T-helper 17 cell (primary cell): Measurements from ENCODE around the gene CORO2B. TPM values are rescaled to one million over a fixed set of nuclear protein-coding genes. Genes with fewer than 3 reads are reported as not detected.

ENCODE experiments used
- ATAC-seq: fragments of 150-1000 bp; cut with Tn5 transposase; 2 replicates; pipeline ENCODE4 v1.10.0; 2021; ENCODE audit warnings: mild to moderate bottlenecking, moderate library complexity
- DNase-seq, 3 donors: peaks; one replicate each; pipeline versions ENCODE4 v3.0.0 to v3.0.0-alpha.2; 2020 to 2021
- H3K9me3 ChIP-seq: one replicate; pipeline ENCODE4 v1.7.0; 2013; ENCODE audit warnings: low read length, mild to moderate bottlenecking; ENCODE audit not compliant: control insufficient read depth, poor library complexity, severe bottlenecking
- H3K27ac Mint-ChIP-seq: one replicate; pipeline ENCODE4 v1.8.0; 2022; ENCODE audit warnings: mild to moderate bottlenecking, moderate library complexity, mixed read lengths
- H3K27me3 Mint-ChIP-seq: one replicate; pipeline ENCODE4 v1.8.0; 2022; ENCODE audit warnings: mixed read lengths
- H3K36me3 Mint-ChIP-seq: one replicate; pipeline ENCODE4 v1.8.0; 2022; ENCODE audit warnings: low read depth, mixed read lengths
- H3K4me1 Mint-ChIP-seq: one replicate; pipeline ENCODE4 v1.8.0; 2022; ENCODE audit warnings: mild to moderate bottlenecking, mixed read lengths
- H3K4me3 Mint-ChIP-seq: one replicate; pipeline ENCODE4 v1.8.0; 2022; ENCODE audit warnings: mild to moderate bottlenecking, moderate library complexity, mixed read lengths
- total RNA-seq, 4 donors: library from RNA in 2 of 4; stranded (reverse) in 2 of 4; gene quantifications; one replicate each; pipeline ENCODE4 v1.2.3 and lab custom pipeline; 2022 to 2026

The CORO2B gene
- total RNA-seq, 2 donors from 2014 or later = not detected

DNA sequence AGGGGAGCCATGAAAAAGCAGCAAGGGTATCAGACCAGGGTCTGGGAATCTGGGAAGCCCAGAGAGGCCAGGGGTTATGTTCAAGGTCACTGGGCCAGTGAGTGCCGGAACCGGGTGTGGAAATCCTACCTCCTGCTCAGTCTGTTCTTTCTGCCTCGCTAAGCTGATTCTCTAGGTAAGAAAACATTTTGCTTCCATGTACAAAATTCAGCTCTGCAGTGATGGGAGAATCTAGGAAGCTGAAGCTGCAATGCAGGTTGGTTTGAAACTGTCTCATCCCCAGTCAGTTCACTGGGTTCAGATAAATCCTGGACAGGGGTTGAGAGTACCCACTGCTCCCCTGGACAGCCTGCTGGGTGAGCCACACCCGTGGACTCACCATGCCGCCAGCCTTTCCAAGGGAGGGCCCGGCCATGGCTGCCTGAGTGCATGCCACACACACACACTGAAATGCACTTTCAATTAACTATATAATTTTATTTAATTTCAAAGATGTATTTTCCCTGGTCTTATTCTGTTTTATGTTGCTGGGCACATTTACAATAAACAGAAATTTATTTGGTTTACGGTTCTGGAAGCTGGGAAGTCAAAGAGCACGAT is 108.4 kb downstream of the CORO2B start:
- no peak overlapping the region for H3K4me3 Mint-ChIP-seq
- H3K36me3 Mint-ChIP-seq = no peaks in the 10 kb centered on the region
- no peak for DNase-seq
- peaks cover 3% of the 10 kb centered on the region for H3K4me1 Mint-ChIP-seq
- H3K27me3 Mint-ChIP-seq = peaks cover 21% of the 10 kb centered on the region
- no peak overlapping the region for H3K27ac Mint-ChIP-seq
- ATAC-seq = no peak
- H3K9me3 ChIP-seq = no peaks in the 10 kb centered on the region

DNA sequence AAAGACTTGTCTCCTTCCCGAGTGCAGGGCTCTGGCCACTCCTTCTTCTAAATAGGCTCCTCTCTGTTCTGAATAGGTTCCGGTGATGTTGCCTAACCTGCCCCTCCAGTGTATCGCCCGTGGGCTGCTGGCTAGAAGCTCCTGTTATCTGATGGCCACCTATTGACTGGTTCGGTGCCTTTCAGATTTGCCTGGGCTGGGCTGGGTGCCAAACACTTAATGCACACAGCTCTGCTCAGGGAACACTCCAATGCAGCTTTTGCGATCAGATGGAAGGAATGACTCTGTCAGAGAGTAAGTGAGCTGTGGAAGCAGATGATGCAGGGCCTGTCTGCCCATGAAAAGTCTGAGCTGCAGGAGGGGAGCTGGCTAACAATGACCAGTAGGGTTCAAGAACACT is 112.9 kb downstream of the CORO2B start:
- ATAC-seq = no peak
- Mint-ChIP-seq H3K36me3 (peaks cover 8% of the 10 kb centered on the region), H3K27ac (no peak overlapping the region), H3K27me3 (peaks cover 11% of the 10 kb centered on the region), H3K4me1 (peaks cover 9% of the 10 kb centered on the region), H3K4me3 (no peak overlapping the region)
- no peaks in the 10 kb centered on the region for H3K9me3 ChIP-seq
- DNase-seq = no peak

DNA sequence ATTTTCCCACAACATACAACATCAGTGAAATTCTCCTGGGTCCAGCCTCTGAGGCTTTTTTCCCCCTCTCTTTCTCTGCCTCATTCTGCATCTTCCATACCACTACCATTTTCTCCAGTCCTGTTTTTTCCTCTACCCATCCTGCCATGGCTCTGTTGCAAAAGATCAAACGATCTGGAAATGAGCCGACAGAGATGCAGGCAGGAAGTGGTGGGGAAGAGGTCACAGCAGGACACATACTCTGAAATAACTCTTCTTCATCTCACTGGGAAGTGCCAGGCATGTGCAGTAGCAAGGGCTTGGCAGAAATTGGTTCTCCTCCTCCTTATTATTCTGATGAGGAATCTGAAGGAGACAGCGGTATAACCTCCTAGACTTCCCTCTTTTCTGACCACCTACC is 114.3 kb downstream of the CORO2B start:
- peaks cover 8% of the 10 kb centered on the region for H3K36me3 Mint-ChIP-seq
- DNase-seq (no peak), ATAC-seq (no peak)
- no peaks in the 10 kb centered on the region for H3K9me3 ChIP-seq
- H3K27me3 Mint-ChIP-seq = peaks cover 17% of the 10 kb centered on the region
- H3K4me3 Mint-ChIP-seq = no peak overlapping the region
- peak overlapping the region; percentile 65 for H3K27ac Mint-ChIP-seq
- H3K4me1 Mint-ChIP-seq = peaks cover 9% of the 10 kb centered on the region

GRCh38 chr15:68694111-68694510 is 115.3 kb downstream of the CORO2B start:
- ATAC-seq = no peak
- peaks cover 9% of the 10 kb centered on the region for H3K4me1 Mint-ChIP-seq
- H3K27ac Mint-ChIP-seq = peak overlapping the region; percentile 65

DNA sequence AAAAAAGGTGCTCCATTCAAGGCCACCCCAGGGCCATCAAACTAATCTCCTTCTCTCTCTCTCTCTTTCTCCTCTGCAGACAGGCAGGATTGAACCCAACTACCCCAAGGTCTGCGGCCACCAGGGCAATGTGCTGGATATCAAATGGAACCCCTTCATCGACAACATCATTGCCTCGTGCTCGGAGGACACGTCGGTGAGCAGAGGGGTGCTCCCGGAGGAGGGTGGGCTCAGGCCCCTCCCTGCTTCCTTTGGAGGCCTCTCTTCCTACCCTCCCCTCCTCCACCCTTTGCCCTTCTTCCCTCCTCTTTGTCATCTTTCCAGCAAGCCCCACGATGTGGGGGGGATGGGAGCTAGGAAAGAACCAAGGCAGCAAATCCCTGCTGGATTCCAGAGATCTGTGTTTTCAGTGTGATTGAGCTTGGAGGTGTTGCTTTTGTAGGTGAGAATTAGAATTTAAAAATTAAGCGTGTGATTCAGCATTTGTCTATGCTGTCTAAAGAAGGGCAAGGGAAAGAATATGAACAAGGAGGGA is 116.3 kb downstream of the CORO2B start:
- H3K27me3 Mint-ChIP-seq = peaks cover 31% of the 10 kb centered on the region
- ATAC-seq (no peak), DNase-seq (no peak)
- no peak overlapping the region for H3K4me3 Mint-ChIP-seq
- peak overlapping the region; percentile 14 for H3K27ac Mint-ChIP-seq
- peaks cover 9% of the 10 kb centered on the region for H3K4me1 Mint-ChIP-seq
- peaks cover 10% of the 10 kb centered on the region for H3K36me3 Mint-ChIP-seq
- no peaks in the 10 kb centered on the region for H3K9me3 ChIP-seq

More at GRCh38 chr15:68694111-68694510, 115.3 kb downstream of the CORO2B start:
- Mint-ChIP-seq H3K4me3 (no peak overlapping the region), H3K27me3 (peaks cover 25% of the 10 kb centered on the region), H3K36me3 (peaks cover 10% of the 10 kb centered on the region)
- H3K9me3 ChIP-seq = no peaks in the 10 kb centered on the region
- DNase-seq = no peak

DNA sequence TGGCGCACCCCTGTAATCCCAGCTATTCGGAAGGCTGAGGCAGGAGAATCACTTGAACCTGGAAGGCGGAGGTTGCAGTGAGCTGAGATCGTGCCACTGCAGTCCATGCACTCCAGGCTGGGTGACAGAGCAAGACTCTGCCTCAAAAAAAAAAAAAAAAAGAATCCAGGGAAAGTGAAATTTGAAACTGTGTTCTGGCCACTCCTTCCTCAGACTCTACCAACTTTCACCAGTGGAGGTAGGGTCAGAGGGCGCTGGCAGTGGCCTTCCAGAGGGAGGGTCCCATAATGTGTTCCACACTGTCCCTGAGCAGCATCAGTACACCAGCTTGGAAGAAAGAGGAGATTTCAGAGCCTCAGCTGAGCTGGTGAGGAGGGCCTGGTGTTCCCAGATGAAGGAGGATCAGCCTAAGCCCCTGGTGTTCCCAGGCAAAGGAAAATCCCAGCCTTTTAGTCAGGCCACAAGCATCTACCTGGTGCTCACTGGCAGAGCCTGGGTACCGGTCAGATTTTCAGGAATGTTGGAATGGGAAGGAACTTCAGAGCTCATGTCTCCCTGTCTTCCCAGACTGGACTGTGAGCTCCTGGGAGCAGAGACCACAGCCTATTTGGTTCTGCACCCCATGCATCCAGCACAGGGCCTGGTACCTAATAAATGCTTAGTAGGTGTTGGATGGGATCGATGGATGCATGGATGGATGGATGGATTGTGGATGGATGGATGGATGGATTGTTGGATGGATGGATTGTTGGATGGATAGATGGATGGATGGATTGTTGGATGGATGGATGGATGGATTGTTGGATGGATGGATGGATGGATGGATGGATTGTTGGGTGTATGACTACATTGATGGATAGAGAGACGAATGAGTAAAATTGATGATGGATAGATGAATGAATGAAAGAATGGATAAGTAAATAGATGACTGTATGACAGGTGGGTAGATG is 117.9 kb downstream of the CORO2B start:
- DNase-seq (no peak), ATAC-seq (no peak)
- Mint-ChIP-seq H3K27ac (no peak overlapping the region), H3K4me1 (peaks cover 9% of the 10 kb centered on the region), H3K36me3 (peaks cover 10% of the 10 kb centered on the region), H3K27me3 (peaks cover 40% of the 10 kb centered on the region), H3K4me3 (no peak overlapping the region)
- H3K9me3 ChIP-seq = no peaks in the 10 kb centered on the region

DNA sequence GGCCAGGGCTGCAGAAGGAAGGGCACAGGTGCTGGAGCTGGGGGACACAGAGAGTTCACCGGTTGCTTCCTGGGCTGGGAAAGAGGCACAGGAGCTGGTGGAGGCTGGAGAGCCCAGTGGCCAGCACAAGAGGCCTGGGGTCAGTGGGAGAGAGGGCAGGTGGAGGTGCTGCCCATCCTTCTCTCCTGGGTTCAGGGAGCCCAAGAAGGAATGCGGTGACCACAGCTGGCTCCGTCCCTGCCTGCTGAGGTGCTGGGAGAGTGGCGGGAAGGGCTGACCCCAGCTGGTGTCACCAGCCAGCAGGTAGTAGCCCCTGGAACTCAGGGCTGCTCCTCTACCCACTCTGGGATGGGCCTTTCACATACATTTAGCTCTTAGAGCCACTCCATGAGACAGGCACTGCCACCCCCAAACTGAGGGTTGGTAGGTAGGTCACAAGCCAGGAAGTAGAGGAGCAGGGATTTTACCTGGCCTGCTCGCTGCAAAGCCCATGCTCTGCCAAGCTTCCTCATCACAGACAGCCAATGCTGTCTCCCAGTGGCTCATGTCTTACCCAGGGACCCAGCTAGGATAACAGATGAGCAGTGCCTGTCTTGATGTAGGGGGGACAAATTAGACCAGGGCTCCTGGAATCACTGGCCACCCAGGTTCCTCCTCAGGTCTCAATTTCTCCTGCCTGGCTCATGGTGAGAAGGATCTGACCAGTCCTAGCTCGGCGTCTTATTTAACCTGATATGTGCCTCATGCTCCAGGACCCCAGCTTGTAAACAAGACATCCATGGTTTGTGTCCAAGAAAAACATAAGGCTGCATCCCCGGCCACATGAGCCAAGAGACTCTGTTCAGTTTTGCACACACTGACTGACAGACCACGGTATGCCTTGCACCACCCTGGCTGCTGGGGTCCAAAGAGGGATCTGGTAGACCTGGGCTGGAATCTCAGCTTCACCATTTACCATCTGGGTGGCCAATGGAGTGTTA is 119.2 kb downstream of the CORO2B start:
- Mint-ChIP-seq H3K4me1 (peaks cover 6% of the 10 kb centered on the region), H3K4me3 (no peak overlapping the region), H3K27me3 (peaks cover 37% of the 10 kb centered on the region), H3K36me3 (peaks cover 8% of the 10 kb centered on the region), H3K27ac (no peak overlapping the region)
- ATAC-seq = no peak
- no peaks in the 10 kb centered on the region for H3K9me3 ChIP-seq
- DNase-seq = no peak

DNA sequence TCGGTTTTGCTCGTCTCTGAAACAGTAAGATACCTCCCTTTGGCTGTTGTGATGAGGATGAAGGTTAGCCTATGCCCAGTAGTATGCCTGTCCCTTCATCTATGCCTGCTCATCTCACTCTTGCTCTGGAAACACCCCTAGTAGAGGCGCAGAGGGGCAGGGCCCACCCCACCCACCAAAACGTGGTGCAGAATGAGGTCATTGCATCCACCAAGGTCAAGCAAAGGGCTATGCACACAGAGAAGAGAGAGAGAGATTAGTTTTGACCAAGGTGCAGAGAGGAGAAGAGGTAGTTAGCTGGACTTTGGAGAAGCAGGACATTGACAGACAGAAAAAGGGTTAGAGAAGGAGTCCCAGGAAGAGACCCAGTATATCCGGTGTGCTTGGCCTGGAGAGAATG is 119.9 kb downstream of the CORO2B start:
- Mint-ChIP-seq H3K36me3 (peaks cover 7% of the 10 kb centered on the region), H3K27ac (no peak overlapping the region), H3K27me3 (peaks cover 39% of the 10 kb centered on the region), H3K4me3 (no peak overlapping the region), H3K4me1 (no peaks in the 10 kb centered on the region)
- ATAC-seq (no peak), DNase-seq (no peak)
- no peaks in the 10 kb centered on the region for H3K9me3 ChIP-seq

DNA sequence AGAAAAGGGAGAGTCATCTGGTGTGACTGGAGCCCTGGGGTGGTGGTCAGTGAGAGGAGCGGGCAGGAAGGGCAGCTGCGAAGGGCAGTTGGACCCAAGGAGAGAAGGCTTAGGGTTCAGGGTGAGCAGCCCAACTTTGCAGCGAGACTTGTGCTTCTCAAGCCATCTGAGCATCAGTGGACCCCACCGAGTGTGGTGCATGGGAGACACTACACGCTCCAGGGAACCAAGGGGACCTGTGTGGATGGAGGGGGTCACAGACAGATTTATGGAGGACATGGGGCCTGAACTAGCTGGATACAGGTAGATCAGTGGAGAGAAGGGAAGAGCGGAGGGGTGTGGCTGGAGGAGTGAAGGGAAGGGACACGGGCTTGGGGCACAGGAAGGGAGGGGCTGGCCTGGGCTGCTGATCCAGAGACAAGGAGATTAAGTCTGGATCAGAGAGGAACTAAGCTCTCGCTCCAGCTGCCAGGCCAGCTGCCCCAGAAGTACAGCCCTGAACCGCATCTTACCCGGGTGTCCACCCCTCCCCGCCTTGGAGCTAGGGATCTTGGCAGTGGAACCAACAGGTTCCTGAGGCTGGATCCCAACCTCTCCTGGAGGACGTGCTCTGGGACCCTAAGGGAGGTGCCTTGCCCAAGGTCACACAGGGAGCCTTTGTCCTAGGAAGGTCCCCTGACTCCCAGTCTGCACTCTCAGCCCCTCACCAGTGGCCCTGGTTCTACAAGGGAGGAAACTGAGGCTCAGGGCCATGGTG is 120.5 kb downstream of the CORO2B start:
- H3K4me1 Mint-ChIP-seq = no peaks in the 10 kb centered on the region
- no peak for ATAC-seq

GRCh38 chr15:68699881-68700454 is 121.2 kb downstream of the CORO2B start:
- Mint-ChIP-seq H3K27me3 (peaks cover 44% of the 10 kb centered on the region), H3K27ac (no peak overlapping the region), H3K36me3 (peaks cover 7% of the 10 kb centered on the region), H3K4me3 (no peak overlapping the region), H3K4me1 (no peaks in the 10 kb centered on the region)
- DNase-seq (no peak), ATAC-seq (no peak)
- H3K9me3 ChIP-seq = no peaks in the 10 kb centered on the region

More for the DNA sequence above, 120.5 kb downstream of the CORO2B start:
- H3K27me3 Mint-ChIP-seq = peaks cover 40% of the 10 kb centered on the region
- no peaks in the 10 kb centered on the region for H3K9me3 ChIP-seq
- no peak for DNase-seq
- H3K4me3 Mint-ChIP-seq = no peak overlapping the region
- H3K27ac Mint-ChIP-seq = no peak overlapping the region
- H3K36me3 Mint-ChIP-seq = peaks cover 7% of the 10 kb centered on the region

DNA sequence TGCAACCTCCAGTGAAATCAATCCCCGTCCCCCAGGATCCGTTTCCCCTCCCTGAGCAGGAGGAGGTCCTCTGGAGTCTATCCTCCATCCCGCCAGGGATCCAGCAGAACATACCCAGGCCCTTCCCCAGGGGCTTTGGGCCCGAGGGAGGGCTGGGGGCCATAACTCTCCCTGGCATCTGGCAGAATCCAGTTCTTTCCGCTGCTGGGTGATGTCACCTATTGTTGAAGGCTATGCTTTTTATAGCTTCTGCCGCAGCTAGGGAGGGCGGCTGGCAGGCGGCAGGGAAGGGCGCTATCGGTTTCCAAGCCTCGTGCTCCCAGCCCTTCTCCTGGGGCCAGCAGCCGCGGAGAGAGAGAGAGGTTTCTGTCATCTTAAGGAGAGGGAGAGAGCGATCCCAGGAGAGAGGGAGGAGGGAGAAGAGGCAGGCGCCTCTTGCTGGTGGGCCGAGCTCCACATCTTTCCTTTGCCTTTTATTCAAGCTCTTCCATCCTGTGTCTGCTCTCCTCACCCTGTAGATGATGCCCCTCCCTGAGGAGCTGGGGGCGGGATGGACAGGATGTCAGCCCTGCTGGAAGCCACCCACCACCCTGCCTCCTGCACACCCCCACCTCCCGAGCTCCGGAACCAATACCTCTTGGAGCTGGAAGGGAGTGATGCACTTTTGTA is 121.8 kb downstream of the CORO2B start:
- Mint-ChIP-seq H3K27ac (no peak overlapping the region), H3K4me3 (no peak overlapping the region), H3K27me3 (peaks cover 40% of the 10 kb centered on the region), H3K4me1 (no peaks in the 10 kb centered on the region), H3K36me3 (peaks cover 3% of the 10 kb centered on the region)
- ATAC-seq = no peak
- no peaks in the 10 kb centered on the region for H3K9me3 ChIP-seq
- DNase-seq = no peak
